ENCODE results near the gene MYG1.

MYG1 gene

GRCh38 chr12:53299454-53300180, at the start of gene MYG1:
Gene MYG1 (plus strand): TSS chr12:53299695. CDS start chr12:53299738, 43 bp downstream.
- peak within 1 kb of the TSS; percentile 70 to 91 for H3K9ac ChIP-seq (ENCODE audit: low read length in 2 of 2)
- H3K4me1 ChIP-seq (ENCODE audit: control insufficient read depth, insufficient read depth, low read length): peaks cover 60% of the 10 kb centered on the region
- H3K36me3 ChIP-seq (ENCODE audit: control insufficient read depth in 2 of 2, insufficient read depth in 2 of 2, low read length in 2 of 2): peaks cover 20 to 22% of the 10 kb centered on the region in 2 donors
- no peaks in the 10 kb centered on the region for H3K9me3 ChIP-seq (ENCODE audit: control insufficient read depth in 2 of 2, low read length in 2 of 2)
- peak within 1 kb of the TSS; percentile 94 to 95 for H3K4me3 ChIP-seq (ENCODE audit: low read length in 2 of 2)
- H3K27ac ChIP-seq (ENCODE audit: low read length): peak within 1 kb of the TSS; percentile 55
- H3K27me3 ChIP-seq (ENCODE audit: control insufficient read depth in 1 of 2, insufficient read depth in 2 of 2, low read length in 2 of 2): no peaks in the 10 kb centered on the region

GRCh38 chr12:53251477-53252348, 47.8 kb upstream of the MYG1 start:
- Histone ChIP-seq H3K36me3 (ENCODE audit: control insufficient read depth in 2 of 2, insufficient read depth in 2 of 2, low read length in 2 of 2) (peaks cover 12 to 17% of the 10 kb centered on the region in 2 donors), H3K9me3 (ENCODE audit: control insufficient read depth in 2 of 2, low read length in 2 of 2) (no peaks in the 10 kb centered on the region), H3K27ac (ENCODE audit: low read length) (peak overlapping the region; percentile 87), H3K4me1 (ENCODE audit: control insufficient read depth, insufficient read depth, low read length) (peaks cover 24% of the 10 kb centered on the region), H3K9ac (ENCODE audit: low read length in 2 of 2) (peak overlapping the region; percentile 78 to 79), H3K4me3 (ENCODE audit: low read length in 2 of 2) (peak overlapping the region; percentile 88 to 92), H3K27me3 (ENCODE audit: control insufficient read depth in 1 of 2, insufficient read depth in 2 of 2, low read length in 2 of 2) (no peaks in the 10 kb centered on the region)

- H3K4me1 ChIP-seq (ENCODE audit: control insufficient read depth, insufficient read depth, low read length): peaks cover 24% of the 10 kb centered on the region
- peaks cover 12 to 17% of the 10 kb centered on the region in 2 donors for H3K36me3 ChIP-seq (ENCODE audit: control insufficient read depth in 2 of 2, insufficient read depth in 2 of 2, low read length in 2 of 2)
- no peaks in the 10 kb centered on the region for H3K27me3 ChIP-seq (ENCODE audit: control insufficient read depth in 1 of 2, insufficient read depth in 2 of 2, low read length in 2 of 2)
- H3K9ac ChIP-seq (ENCODE audit: low read length in 2 of 2): peak overlapping the region; percentile 78 to 79
- H3K27ac ChIP-seq (ENCODE audit: low read length): peak overlapping the region; percentile 73
- peak overlapping the region; percentile 88 to 92 for H3K4me3 ChIP-seq (ENCODE audit: low read length in 2 of 2)
- H3K9me3 ChIP-seq (ENCODE audit: control insufficient read depth in 2 of 2, low read length in 2 of 2): no peaks in the 10 kb centered on the region
Observed at GRCh38 chr12:53252349-53252916, 47.1 kb upstream of the MYG1 start.

GRCh38 chr12:53253298-53253697, 46.2 kb upstream of the MYG1 start:
- Histone ChIP-seq H3K9me3 (ENCODE audit: control insufficient read depth in 2 of 2, low read length in 2 of 2) (no peaks in the 10 kb centered on the region), H3K4me1 (ENCODE audit: control insufficient read depth, insufficient read depth, low read length) (peaks cover 24% of the 10 kb centered on the region), H3K27ac (ENCODE audit: low read length) (no peak overlapping the region), H3K27me3 (ENCODE audit: control insufficient read depth in 1 of 2, insufficient read depth in 2 of 2, low read length in 2 of 2) (no peaks in the 10 kb centered on the region), H3K9ac (ENCODE audit: low read length in 2 of 2) (peak overlapping the region in 1 of 2 donors; percentile 78), H3K36me3 (ENCODE audit: control insufficient read depth in 2 of 2, insufficient read depth in 2 of 2, low read length in 2 of 2) (peaks cover 12 to 17% of the 10 kb centered on the region in 2 donors), H3K4me3 (ENCODE audit: low read length in 2 of 2) (peak overlapping the region; percentile 88 to 92)

- no peak overlapping the region for H3K27ac ChIP-seq (ENCODE audit: low read length)
- peaks cover 24% of the 10 kb centered on the region for H3K4me1 ChIP-seq (ENCODE audit: control insufficient read depth, insufficient read depth, low read length)
- H3K27me3 ChIP-seq (ENCODE audit: control insufficient read depth in 1 of 2, insufficient read depth in 2 of 2, low read length in 2 of 2): no peaks in the 10 kb centered on the region
- no peak overlapping the region for H3K9ac ChIP-seq (ENCODE audit: low read length in 2 of 2)
- no peaks in the 10 kb centered on the region for H3K9me3 ChIP-seq (ENCODE audit: control insufficient read depth in 2 of 2, low read length in 2 of 2)
- peaks cover 12 to 17% of the 10 kb centered on the region in 2 donors for H3K36me3 ChIP-seq (ENCODE audit: control insufficient read depth in 2 of 2, insufficient read depth in 2 of 2, low read length in 2 of 2)
- no peak overlapping the region for H3K4me3 ChIP-seq (ENCODE audit: low read length in 2 of 2)
Observed at GRCh38 chr12:53254816-53255545, 44.5 kb upstream of the MYG1 start.

- no peaks in the 10 kb centered on the region for H3K9me3 ChIP-seq (ENCODE audit: control insufficient read depth in 2 of 2, low read length in 2 of 2)
- no peak overlapping the region for H3K9ac ChIP-seq (ENCODE audit: low read length in 2 of 2)
- no peaks in the 10 kb centered on the region for H3K27me3 ChIP-seq (ENCODE audit: control insufficient read depth in 1 of 2, insufficient read depth in 2 of 2, low read length in 2 of 2)
- H3K4me3 ChIP-seq (ENCODE audit: low read length in 2 of 2): no peak overlapping the region
- H3K36me3 ChIP-seq (ENCODE audit: control insufficient read depth in 2 of 2, insufficient read depth in 2 of 2, low read length in 2 of 2): peaks cover 12 to 17% of the 10 kb centered on the region in 2 donors
- H3K27ac ChIP-seq (ENCODE audit: low read length): no peak overlapping the region
- H3K4me1 ChIP-seq (ENCODE audit: control insufficient read depth, insufficient read depth, low read length): peaks cover 22% of the 10 kb centered on the region
Observed at GRCh38 chr12:53255996-53256395, 43.5 kb upstream of the MYG1 start.

GRCh38 chr12:53258541-53259539, 40.7 kb upstream of the MYG1 start:
- H3K4me3 ChIP-seq (ENCODE audit: low read length in 2 of 2): no peak overlapping the region
- no peak overlapping the region for H3K9ac ChIP-seq (ENCODE audit: low read length in 2 of 2)
- H3K27me3 ChIP-seq (ENCODE audit: control insufficient read depth in 1 of 2, insufficient read depth in 2 of 2, low read length in 2 of 2): no peaks in the 10 kb centered on the region
- H3K27ac ChIP-seq (ENCODE audit: low read length): no peak overlapping the region
- peaks cover under 1% of the 10 kb centered on the region for H3K4me1 ChIP-seq (ENCODE audit: control insufficient read depth, insufficient read depth, low read length)
- peaks cover 8 to 11% of the 10 kb centered on the region in 2 donors for H3K36me3 ChIP-seq (ENCODE audit: control insufficient read depth in 2 of 2, insufficient read depth in 2 of 2, low read length in 2 of 2)
- no peaks in the 10 kb centered on the region for H3K9me3 ChIP-seq (ENCODE audit: control insufficient read depth in 2 of 2, low read length in 2 of 2)

- Histone ChIP-seq H3K9me3 (ENCODE audit: control insufficient read depth in 2 of 2, low read length in 2 of 2) (no peaks in the 10 kb centered on the region), H3K27me3 (ENCODE audit: control insufficient read depth in 1 of 2, insufficient read depth in 2 of 2, low read length in 2 of 2) (no peaks in the 10 kb centered on the region), H3K27ac (ENCODE audit: low read length) (no peak overlapping the region), H3K4me3 (ENCODE audit: low read length in 2 of 2) (no peak overlapping the region), H3K36me3 (ENCODE audit: control insufficient read depth in 2 of 2, insufficient read depth in 2 of 2, low read length in 2 of 2) (peaks cover 5% of the 10 kb centered on the region in 2 donors), H3K4me1 (ENCODE audit: control insufficient read depth, insufficient read depth, low read length) (no peaks in the 10 kb centered on the region), H3K9ac (ENCODE audit: low read length in 2 of 2) (no peak overlapping the region)
Observed at GRCh38 chr12:53259891-53260290, 39.6 kb upstream of the MYG1 start.

GRCh38 chr12:53265783-53266182, 33.7 kb upstream of the MYG1 start:
- Histone ChIP-seq H3K4me3 (ENCODE audit: low read length in 2 of 2) (no peak overlapping the region), H3K9ac (ENCODE audit: low read length in 2 of 2) (no peak overlapping the region), H3K9me3 (ENCODE audit: control insufficient read depth in 2 of 2, low read length in 2 of 2) (no peaks in the 10 kb centered on the region), H3K27ac (ENCODE audit: low read length) (no peak overlapping the region), H3K36me3 (ENCODE audit: control insufficient read depth in 2 of 2, insufficient read depth in 2 of 2, low read length in 2 of 2) (no peaks in the 10 kb centered on the region), H3K27me3 (ENCODE audit: control insufficient read depth in 1 of 2, insufficient read depth in 2 of 2, low read length in 2 of 2) (no peaks in the 10 kb centered on the region), H3K4me1 (ENCODE audit: control insufficient read depth, insufficient read depth, low read length) (peaks cover 12% of the 10 kb centered on the region)
